ENCODE results near the gene CIAPIN1. TPM values are rescaled to one million over a fixed set of nuclear protein-coding genes. Genes with fewer than 3 reads are reported as not detected.
A peak's percentile ranks its signal among the peaks of the same experiment; 100 is the strongest.
"Not testable (repeated sequence)": the region's sequence is repeated elsewhere in the genome, so short reads cannot be mapped to it uniquely, and the experiment has no call there.

CIAPIN1 gene
- total RNA-seq, 2 donors from 2014 or later: 54.0 to 92.0 TPM

GRCh38 chr16:57440551-57440950 lies 6.6 kb downstream of the CIAPIN1 start:
- H3K4me3 Mint-ChIP-seq; H3K4me1 Mint-ChIP-seq (ENCODE audit: low read depth in 2 of 2); ATAC-seq; H3K27ac Mint-ChIP-seq; H3K9me3 Mint-ChIP-seq; DNase-seq (ENCODE audit: low spot score); H3K27me3 Mint-ChIP-seq: not testable (repeated sequence)
- peaks cover 36% of the 10 kb centered on the region for H3K36me3 Mint-ChIP-seq

GRCh38 chr16:57439947-57440346 lies 7.2 kb downstream of the CIAPIN1 start:
- peaks cover 36% of the 10 kb centered on the region for H3K36me3 Mint-ChIP-seq
- H3K27me3 Mint-ChIP-seq; H3K4me1 Mint-ChIP-seq (ENCODE audit: low read depth in 2 of 2); H3K9me3 Mint-ChIP-seq; H3K4me3 Mint-ChIP-seq; H3K27ac Mint-ChIP-seq; ATAC-seq; DNase-seq (ENCODE audit: low spot score): not testable (repeated sequence)

- H3K36me3 Mint-ChIP-seq: peaks cover 43% of the 10 kb centered on the region
- no peak overlapping the region for H3K4me3 Mint-ChIP-seq
- no peaks in the 10 kb centered on the region for H3K4me1 Mint-ChIP-seq (ENCODE audit: low read depth in 2 of 2)
- DNase-seq (ENCODE audit: low spot score): no peak
- no peaks in the 10 kb centered on the region for H3K9me3 Mint-ChIP-seq
- no peaks in the 10 kb centered on the region for H3K27me3 Mint-ChIP-seq
- ATAC-seq: no peak
- no peak overlapping the region for H3K27ac Mint-ChIP-seq
Measured at GRCh38 chr16:57435838-57436237, 11.3 kb downstream of the CIAPIN1 start.

- no peaks in the 10 kb centered on the region for H3K4me1 Mint-ChIP-seq (ENCODE audit: low read depth in 2 of 2)
- DNase-seq (ENCODE audit: low spot score) (no peak), ATAC-seq (no peak)
- H3K27me3 Mint-ChIP-seq: no peaks in the 10 kb centered on the region
- H3K4me3 Mint-ChIP-seq: no peak overlapping the region
- H3K27ac Mint-ChIP-seq: no peak overlapping the region
- H3K36me3 Mint-ChIP-seq: peaks cover 34% of the 10 kb centered on the region
- H3K9me3 Mint-ChIP-seq: no peaks in the 10 kb centered on the region
Measured at GRCh38 chr16:57434003-57434402, 13.2 kb downstream of the CIAPIN1 start.

GRCh38 chr16:57432989-57433388 lies 14.2 kb downstream of the CIAPIN1 start:
- H3K9me3 Mint-ChIP-seq: no peaks in the 10 kb centered on the region
- no peaks in the 10 kb centered on the region for H3K27me3 Mint-ChIP-seq
- H3K4me3 Mint-ChIP-seq: no peak overlapping the region
- no peak overlapping the region for H3K27ac Mint-ChIP-seq
- H3K4me1 Mint-ChIP-seq (ENCODE audit: low read depth in 2 of 2): no peaks in the 10 kb centered on the region
- no peak for ATAC-seq
- no peak for DNase-seq (ENCODE audit: low spot score)
- H3K36me3 Mint-ChIP-seq: peaks cover 35% of the 10 kb centered on the region

GRCh38 chr16:57432505-57432904 lies 14.7 kb downstream of the CIAPIN1 start:
- DNase-seq (ENCODE audit: low spot score) (no peak), ATAC-seq (no peak)
- H3K27ac Mint-ChIP-seq: no peak overlapping the region
- no peaks in the 10 kb centered on the region for H3K9me3 Mint-ChIP-seq
- H3K4me1 Mint-ChIP-seq (ENCODE audit: low read depth in 2 of 2): no peaks in the 10 kb centered on the region
- no peak overlapping the region for H3K4me3 Mint-ChIP-seq
- H3K27me3 Mint-ChIP-seq: no peaks in the 10 kb centered on the region
- peaks cover 40% of the 10 kb centered on the region for H3K36me3 Mint-ChIP-seq

- Mint-ChIP-seq H3K4me3 (no peak overlapping the region), H3K4me1 (ENCODE audit: low read depth in 2 of 2) (no peaks in the 10 kb centered on the region), H3K27ac (no peak overlapping the region), H3K36me3 (peaks cover 43% of the 10 kb centered on the region), H3K27me3 (no peaks in the 10 kb centered on the region), H3K9me3 (no peaks in the 10 kb centered on the region)
- no peak for DNase-seq (ENCODE audit: low spot score)
- ATAC-seq: no peak
Measured at GRCh38 chr16:57430955-57431354, 16.2 kb downstream of the CIAPIN1 start.

- no peak overlapping the region for H3K27ac Mint-ChIP-seq
- no peak overlapping the region for H3K4me3 Mint-ChIP-seq
- H3K9me3 Mint-ChIP-seq: no peaks in the 10 kb centered on the region
- H3K4me1 Mint-ChIP-seq (ENCODE audit: low read depth in 2 of 2): no peaks in the 10 kb centered on the region
- H3K27me3 Mint-ChIP-seq: no peaks in the 10 kb centered on the region
- peaks cover 30% of the 10 kb centered on the region for H3K36me3 Mint-ChIP-seq
- DNase-seq (ENCODE audit: low spot score): no peak
- ATAC-seq: no peak
Measured at GRCh38 chr16:57427824-57428223, 19.4 kb downstream of the CIAPIN1 start.

- no peak overlapping the region for H3K4me3 Mint-ChIP-seq
- no peaks in the 10 kb centered on the region for H3K9me3 Mint-ChIP-seq
- H3K4me1 Mint-ChIP-seq (ENCODE audit: low read depth in 2 of 2): no peaks in the 10 kb centered on the region
- DNase-seq (ENCODE audit: low spot score): no peak
- no peak for ATAC-seq
- peaks cover 30% of the 10 kb centered on the region for H3K36me3 Mint-ChIP-seq
- H3K27me3 Mint-ChIP-seq: no peaks in the 10 kb centered on the region
- no peak overlapping the region for H3K27ac Mint-ChIP-seq
Measured at GRCh38 chr16:57427307-57427706, 19.9 kb downstream of the CIAPIN1 start.

- Mint-ChIP-seq H3K9me3 (no peaks in the 10 kb centered on the region), H3K36me3 (peaks cover 29% of the 10 kb centered on the region), H3K4me3 (no peak overlapping the region), H3K27me3 (no peaks in the 10 kb centered on the region), H3K4me1 (ENCODE audit: low read depth in 2 of 2) (no peaks in the 10 kb centered on the region), H3K27ac (no peak overlapping the region)
- DNase-seq (ENCODE audit: low spot score): no peak
- ATAC-seq: no peak
Measured at GRCh38 chr16:57426356-57426755, 20.8 kb downstream of the CIAPIN1 start.

GRCh38 chr16:57424583-57424982 lies 22.6 kb downstream of the CIAPIN1 start:
- Mint-ChIP-seq H3K27me3 (no peaks in the 10 kb centered on the region), H3K9me3 (no peaks in the 10 kb centered on the region), H3K4me3 (no peak overlapping the region), H3K36me3 (peaks cover 18% of the 10 kb centered on the region), H3K27ac (no peak overlapping the region), H3K4me1 (ENCODE audit: low read depth in 2 of 2) (no peaks in the 10 kb centered on the region)
- ATAC-seq (no peak), DNase-seq (ENCODE audit: low spot score) (no peak)

- Mint-ChIP-seq H3K4me1 (ENCODE audit: low read depth in 2 of 2) (peaks cover 5 to 9% of the 10 kb centered on the region in 2 donors), H3K9me3 (no peaks in the 10 kb centered on the region), H3K4me3 (no peak overlapping the region), H3K27me3 (no peaks in the 10 kb centered on the region), H3K36me3 (peaks cover 8% of the 10 kb centered on the region), H3K27ac (no peak overlapping the region)
- ATAC-seq (no peak), DNase-seq (ENCODE audit: low spot score) (no peak)
Measured at GRCh38 chr16:57423152-57423551, 24.0 kb downstream of the CIAPIN1 start.

GRCh38 chr16:57422026-57422944 lies 24.9 kb downstream of the CIAPIN1 start:
- no peak for DNase-seq (ENCODE audit: low spot score)

GRCh38 chr16:57419506-57419905 lies 27.7 kb downstream of the CIAPIN1 start:
- Mint-ChIP-seq H3K27me3 (no peaks in the 10 kb centered on the region), H3K4me1 (ENCODE audit: low read depth in 2 of 2) (peaks cover 23% of the 10 kb centered on the region in 2 donors), H3K9me3 (no peaks in the 10 kb centered on the region), H3K27ac (peak overlapping the region in 1 of 2 donors; percentile 74), H3K36me3 (no peaks in the 10 kb centered on the region), H3K4me3 (no peak overlapping the region)
- DNase-seq (ENCODE audit: low spot score): no peak
- ATAC-seq: no peak

More at GRCh38 chr16:57422026-57422944, 24.9 kb downstream of the CIAPIN1 start:
- Mint-ChIP-seq H3K27me3 (no peaks in the 10 kb centered on the region), H3K27ac (no peak overlapping the region), H3K9me3 (no peaks in the 10 kb centered on the region), H3K36me3 (peaks cover under 1% of the 10 kb centered on the region), H3K4me3 (no peak overlapping the region), H3K4me1 (ENCODE audit: low read depth in 2 of 2) (peaks cover 10 to 16% of the 10 kb centered on the region in 2 donors)
- no peak for ATAC-seq
